Measurements from ENCODE around the gene LSAMP. TPM values are rescaled to one million over a fixed set of nuclear protein-coding genes. Genes with fewer than 3 reads are reported as not detected.

LSAMP gene
- polyA plus RNA-seq, 2 of the 4 experiments (the other 2 are of a cell fraction): 0.12 to 0.53 TPM

GRCh38 chr3:116238846-116239565 lies 206.3 kb downstream of the LSAMP start:
- FAIRE-seq (no peak), ATAC-seq (no peak), DNase-seq (ENCODE audit: low read depth in 1 of 2, low spot score in 1 of 2) (no peak)
- POLR2A ChIA-PET: no interaction called here
- Histone ChIP-seq H3K27ac (no peak overlapping the region), H3K4me2 (no peak overlapping the region), H3K4me3 (no peak overlapping the region), H3K9me3 (no peaks in the 10 kb centered on the region), H3K4me1 (no peaks in the 10 kb centered on the region)
- WGBS (ENCODE audit: missing lambda C conversion rate): 0% methylated on average over 2 of the region's 2 CpGs
- TF ChIP-seq, protein P1, sequence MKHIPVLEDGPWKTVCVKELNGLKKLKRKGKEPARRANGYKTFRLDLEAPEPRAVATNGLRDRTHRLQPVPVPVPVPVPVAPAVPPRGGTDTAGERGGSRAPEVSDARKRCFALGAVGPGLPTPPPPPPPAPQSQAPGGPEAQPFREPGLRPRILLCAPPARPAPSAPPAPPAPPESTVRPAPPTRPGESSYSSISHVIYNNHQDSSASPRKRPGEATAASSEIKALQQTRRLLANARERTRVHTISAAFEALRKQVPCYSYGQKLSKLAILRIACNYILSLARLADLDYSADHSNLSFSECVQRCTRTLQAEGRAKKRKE (CRISPR knock-in tag; IDR thresholded peaks at IDR 0.05; ENCODE audit: low read depth): no peak
- TF ChIP-seq, protein P2, sequence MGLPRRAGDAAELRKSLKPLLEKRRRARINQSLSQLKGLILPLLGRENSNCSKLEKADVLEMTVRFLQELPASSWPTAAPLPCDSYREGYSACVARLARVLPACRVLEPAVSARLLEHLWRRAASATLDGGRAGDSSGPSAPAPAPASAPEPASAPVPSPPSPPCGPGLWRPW (IDR thresholded peaks at IDR 0.05): no peak
- no peak for TF ChIP-seq JUN (IDR thresholded peaks at IDR 0.05)
- no peak for TF ChIP-seq RARB (CRISPR knock-in tag; IDR thresholded peaks at IDR 0.05)
- no peak for TF ChIP-seq ZC3H11A (IDR thresholded peaks at IDR 0.05)
- TF ChIP-seq FOXS1 (CRISPR knock-in tag; IDR thresholded peaks at IDR 0.05): no peak
- no peak for TF ChIP-seq MAFK (IDR thresholded peaks at IDR 0.05; ENCODE audit: partially characterized antibody)
- TF ChIP-seq NFE2L2 (conservative IDR thresholded peaks at IDR 0.05; ENCODE audit: low read length): no peak
- TF ChIP-seq FOSL2 (IDR thresholded peaks at IDR 0.05): no peak
- no peak for TF ChIP-seq FOSL2 (CRISPR knock-in tag; IDR thresholded peaks at IDR 0.05)
- TF ChIP-seq RCOR1 (IDR thresholded peaks at IDR 0.05; ENCODE audit: low read depth, low read length): no peak
- TF ChIP-seq EHF (CRISPR knock-in tag; IDR thresholded peaks at IDR 0.05): no peak
- TF ChIP-seq ZNF302 (CRISPR knock-in tag; IDR thresholded peaks at IDR 0.05): no peak
- CTCF ChIA-PET: interaction anchor here (1.8 kb wide), 1 partner anchor 61 kb away, joined by 3 read pairs; no protein-coding TSS in a partner anchor

GRCh38 chr3:116233711-116234357 lies 211.5 kb downstream of the LSAMP start:
- H3K4me2 ChIP-seq: no peak overlapping the region
- no peak for ATAC-seq

GRCh38 chr3:116230431-116231020 lies 214.8 kb downstream of the LSAMP start:
- no peak overlapping the region for H3K27ac ChIP-seq
- no peak for DNase-seq (ENCODE audit: low read depth in 1 of 2, low spot score in 1 of 2)
- H3K4me2 ChIP-seq: no peak overlapping the region
- ATAC-seq: no peak
- no peak overlapping the region for H3K4me3 ChIP-seq
- TF ChIP-seq BCL3 (IDR thresholded peaks at IDR 0.05) (no peak), CBX8 (IDR thresholded peaks at IDR 0.05) (no peak), FOSL2 (IDR thresholded peaks at IDR 0.05) (no peak), FOSL2 (CRISPR knock-in tag; IDR thresholded peaks at IDR 0.05) (no peak)
- TF ChIP-seq, protein P3, sequence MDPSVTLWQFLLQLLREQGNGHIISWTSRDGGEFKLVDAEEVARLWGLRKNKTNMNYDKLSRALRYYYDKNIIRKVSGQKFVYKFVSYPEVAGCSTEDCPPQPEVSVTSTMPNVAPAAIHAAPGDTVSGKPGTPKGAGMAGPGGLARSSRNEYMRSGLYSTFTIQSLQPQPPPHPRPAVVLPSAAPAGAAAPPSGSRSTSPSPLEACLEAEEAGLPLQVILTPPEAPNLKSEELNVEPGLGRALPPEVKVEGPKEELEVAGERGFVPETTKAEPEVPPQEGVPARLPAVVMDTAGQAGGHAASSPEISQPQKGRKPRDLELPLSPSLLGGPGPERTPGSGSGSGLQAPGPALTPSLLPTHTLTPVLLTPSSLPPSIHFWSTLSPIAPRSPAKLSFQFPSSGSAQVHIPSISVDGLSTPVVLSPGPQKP (IDR thresholded peaks at IDR 0.05; ENCODE audit: low read depth, low read length): no peak
- WGBS (ENCODE audit: missing lambda C conversion rate): 55% methylated on average over 5 of the region's 5 CpGs
- H3K9me3 ChIP-seq: no peaks in the 10 kb centered on the region
- CTCF ChIA-PET: no interaction called here
- no peaks in the 10 kb centered on the region for H3K4me1 ChIP-seq
- POLR2A ChIA-PET: no interaction called here
- no peak for FAIRE-seq

More at GRCh38 chr3:116233711-116234357, 211.5 kb downstream of the LSAMP start:
- CTCF ChIA-PET: no interaction called here
- DNase-seq (ENCODE audit: low read depth in 1 of 2, low spot score in 1 of 2) (no peak), FAIRE-seq (no peak)
- no peak overlapping the region for H3K4me3 ChIP-seq
- no peak overlapping the region for H3K27ac ChIP-seq
- 15% methylated on average over 4 of the region's 4 CpGs for WGBS (ENCODE audit: missing lambda C conversion rate)
- TF ChIP-seq BCL3 (IDR thresholded peaks at IDR 0.05): no peak
- TF ChIP-seq RARB (CRISPR knock-in tag; IDR thresholded peaks at IDR 0.05): no peak
- no peak for TF ChIP-seq CBX8 (IDR thresholded peaks at IDR 0.05)
- no peak for TF ChIP-seq MAFK (IDR thresholded peaks at IDR 0.05; ENCODE audit: partially characterized antibody)
- no peak for TF ChIP-seq HEYL (CRISPR knock-in tag; IDR thresholded peaks at IDR 0.05)
- TF ChIP-seq PHF8 (IDR thresholded peaks at IDR 0.05; ENCODE audit: borderline replicate concordance, low read depth): no peak
- no peak for TF ChIP-seq KDM1A (IDR thresholded peaks at IDR 0.05; ENCODE audit: low read depth)
- no peak for TF ChIP-seq ESRRA (IDR thresholded peaks at IDR 0.05; ENCODE audit: borderline replicate concordance, low read length)
- no peak for TF ChIP-seq MAZ (IDR thresholded peaks at IDR 0.05; ENCODE audit: borderline replicate concordance, low read depth, low read length)
- TF ChIP-seq TFCP2L1 (CRISPR knock-in tag; IDR thresholded peaks at IDR 0.05): no peak
- TF ChIP-seq HDAC2 (IDR thresholded peaks at IDR 0.05): no peak
- TF ChIP-seq RFX5 (IDR thresholded peaks at IDR 0.05): no peak
- TF ChIP-seq MYC (IDR thresholded peaks at IDR 0.05; ENCODE audit: borderline replicate concordance, low read length): no peak
- TF ChIP-seq CHD4 (IDR thresholded peaks at IDR 0.05; ENCODE audit: borderline replicate concordance): no peak
- no peak for TF ChIP-seq EP300 (IDR thresholded peaks at IDR 0.05)
- TF ChIP-seq SMC3 (IDR thresholded peaks at IDR 0.05): no peak
- POLR2A ChIA-PET: no interaction called here
- no peaks in the 10 kb centered on the region for H3K4me1 ChIP-seq
- no peaks in the 10 kb centered on the region for H3K9me3 ChIP-seq
